DMS153 (cell line): ENCODE measurements around the gene PUS7.
"Not testable (repeated sequence)": the region's sequence is repeated elsewhere in the genome, so short reads cannot be mapped to it uniquely, and the experiment has no call there.

Experiments
- DNase-seq: peaks from one replicate; lab custom pipeline; 2025; lab: John Stamatoyannopoulos, UW

The PUS7 gene

GRCh38 chr7:105521717-105522463 is at the start of gene PUS7:
PUS7 (minus strand) TSS chr7:105522271; CDS start chr7:105508512, 13,759 bp downstream.
- DNase-seq: peak; percentile 77

- no peak for DNase-seq
These were observed 45.8 kb upstream of the PUS7 start for GRCh38 chr7:105567821-105568220.

GRCh38 chr7:105567024-105567423 is 45.0 kb upstream of the PUS7 start:
- DNase-seq: no peak

- DNase-seq: no peak
These were observed 43.1 kb upstream of the PUS7 start for GRCh38 chr7:105565190-105565589.

- DNase-seq: no peak
These were observed 37.9 kb upstream of the PUS7 start for GRCh38 chr7:105559926-105560325.

- DNase-seq: no peak
These were observed 16.3 kb upstream of the PUS7 start for GRCh38 chr7:105538339-105538738.

GRCh38 chr7:105532709-105533460 is 10.8 kb upstream of the PUS7 start:
- no peak for DNase-seq

GRCh38 chr7:105531792-105532671 is 10.0 kb upstream of the PUS7 start, which contains the start of gene RINT1:
RINT1 (plus strand) TSS chr7:105532201; CDS start chr7:105532316, 115 bp downstream.
- peak; percentile 69 for DNase-seq

- DNase-seq: no peak
These were observed 8.5 kb upstream of the PUS7 start for GRCh38 chr7:105530546-105530945.

GRCh38 chr7:105530126-105530525 is 8.1 kb upstream of the PUS7 start:
- DNase-seq: no peak

- not testable (repeated sequence) for DNase-seq
These were observed 5.7 kb upstream of the PUS7 start for GRCh38 chr7:105527737-105528136.

- DNase-seq: no peak
These were observed 2.8 kb upstream of the PUS7 start for GRCh38 chr7:105524840-105525239.

- DNase-seq: not testable (repeated sequence)
These were observed 2.4 kb upstream of the PUS7 start for GRCh38 chr7:105524423-105524822.

GRCh38 chr7:105521027-105521716 is 899 bp downstream of the PUS7 start:
- DNase-seq: peak; percentile 69

GRCh38 chr7:105520620-105521019 is 1.5 kb downstream of the PUS7 start:
- DNase-seq: not testable (repeated sequence)

- no peak for DNase-seq
These were observed 2.7 kb downstream of the PUS7 start for GRCh38 chr7:105519353-105519752.

GRCh38 chr7:105515610-105516009 is 6.5 kb downstream of the PUS7 start:
- not testable (repeated sequence) for DNase-seq

GRCh38 chr7:105512926-105513526 is 9.0 kb downstream of the PUS7 start:
- DNase-seq: no peak

- DNase-seq: no peak
These were observed 9.7 kb downstream of the PUS7 start for GRCh38 chr7:105512415-105512814.

GRCh38 chr7:105502173-105502572 is 19.9 kb downstream of the PUS7 start:
- no peak for DNase-seq

GRCh38 chr7:105497016-105497415 is 25.1 kb downstream of the PUS7 start:
- DNase-seq: no peak
